Measurements from ENCODE around the gene WTAP. TPM values are rescaled to one million over a fixed set of nuclear protein-coding genes. Genes with fewer than 3 reads are reported as not detected.

WTAP gene
- total and polyA plus RNA-seq, 2 of the 4 experiments (the other 2 are of a cell fraction), result 30.2 to 92.3 TPM

DNA sequence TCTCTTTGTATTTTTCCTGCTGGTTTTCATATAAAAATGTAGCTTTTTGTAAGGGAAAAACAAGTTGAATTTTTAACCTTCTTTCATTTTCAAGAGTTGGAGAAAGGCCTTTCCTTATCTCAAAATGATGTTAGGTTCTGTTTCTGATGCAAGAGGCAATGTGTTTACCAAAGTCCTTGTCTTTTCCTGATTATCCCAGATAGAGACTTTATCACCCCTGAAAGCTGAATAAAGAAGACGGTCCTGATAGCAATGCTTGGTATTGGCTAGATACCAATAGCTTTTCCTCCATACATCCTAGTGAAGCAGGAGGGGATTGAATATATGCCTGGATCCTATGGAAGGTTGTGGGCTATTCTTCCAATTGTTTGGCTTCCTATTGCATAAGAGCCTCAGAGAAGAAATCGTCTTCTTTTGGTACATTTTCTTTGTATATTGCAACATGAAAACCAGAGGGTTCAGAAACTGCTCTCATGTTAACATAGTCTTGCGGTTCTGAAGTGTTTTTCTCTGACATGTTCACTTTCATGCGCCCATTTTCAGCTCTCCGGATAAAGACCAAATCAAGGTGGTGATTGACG, 78.2 kb downstream of the WTAP start:
- Histone ChIP-seq H3K56ac (ENCODE audit: extremely low read depth, insufficient read depth, low read length) (no peak overlapping the region), H3K36me3 (ENCODE audit: control insufficient read depth, insufficient read depth, low read length) (no peaks in the 10 kb centered on the region), H2AK5ac (ENCODE audit: low read depth, low read length) (no peak overlapping the region), H3K9me1 (ENCODE audit: insufficient read depth, low read length) (no peaks in the 10 kb centered on the region), H2BK20ac (ENCODE audit: low read depth, low read length) (no peak overlapping the region), H3K79me1 (ENCODE audit: low read depth in 1 of 2, low read length in 2 of 2) (no peaks in the 10 kb centered on the region), H4K91ac (ENCODE audit: insufficient read depth, low read depth, low read length) (no peak overlapping the region), H3K27me3 (ENCODE audit: control insufficient read depth, insufficient read depth, low read length) (no peaks in the 10 kb centered on the region), H2AFZ (replicated peaks; ENCODE audit: low read length, poor library complexity) (no peak overlapping the region), H3K23ac (ENCODE audit: low read depth, low read length) (no peak overlapping the region), H3K9ac (ENCODE audit: low read depth, low read length) (no peak overlapping the region), H3K9me3 (ENCODE audit: control insufficient read depth, insufficient read depth, low read length) (no peaks in the 10 kb centered on the region), H3K4ac (ENCODE audit: low read depth, low read length) (no peak overlapping the region), H3K4me2 (ENCODE audit: low read depth, low read length) (no peak overlapping the region), H2BK5ac (ENCODE audit: low read depth, low read length, poor library complexity, severe bottlenecking) (no peak overlapping the region), H2BK15ac (ENCODE audit: low read depth, low read length) (no peak overlapping the region), H2BK120ac (ENCODE audit: low read depth, low read length) (no peak overlapping the region), H3K4me1 (ENCODE audit: control insufficient read depth, insufficient read depth, low read length) (no peaks in the 10 kb centered on the region; the same call in 1 of the 2 replicates), H4K20me1 (ENCODE audit: insufficient read depth, low read length) (no peaks in the 10 kb centered on the region), H4K8ac (ENCODE audit: low read depth in 2 of 2, low read length in 2 of 2) (no peak overlapping the region), H3K4me3 (ENCODE audit: insufficient read depth, low read depth, low read length) (no peak overlapping the region), H2AK9ac (replicated peaks; ENCODE audit: low read depth, low read length, poor library complexity) (no peak overlapping the region), H3K14ac (replicated peaks; ENCODE audit: low read depth, low read length) (no peak overlapping the region), H3K27ac (ENCODE audit: insufficient read depth, low read length) (no peak overlapping the region), H4K5ac (ENCODE audit: low read depth, low read length) (no peak overlapping the region), H3K18ac (ENCODE audit: low read depth, low read length) (no peak overlapping the region)
- WGBS, 2 experiments (ENCODE audit: extremely low coverage in 2 of 2, insufficient read length in 1 of 2), result 95% methylated on average over 4 of the region's 6 CpGs; no CpG with 5 or more reads in 1 of the 2 experiments
- TF ChIP-seq, protein P1, sequence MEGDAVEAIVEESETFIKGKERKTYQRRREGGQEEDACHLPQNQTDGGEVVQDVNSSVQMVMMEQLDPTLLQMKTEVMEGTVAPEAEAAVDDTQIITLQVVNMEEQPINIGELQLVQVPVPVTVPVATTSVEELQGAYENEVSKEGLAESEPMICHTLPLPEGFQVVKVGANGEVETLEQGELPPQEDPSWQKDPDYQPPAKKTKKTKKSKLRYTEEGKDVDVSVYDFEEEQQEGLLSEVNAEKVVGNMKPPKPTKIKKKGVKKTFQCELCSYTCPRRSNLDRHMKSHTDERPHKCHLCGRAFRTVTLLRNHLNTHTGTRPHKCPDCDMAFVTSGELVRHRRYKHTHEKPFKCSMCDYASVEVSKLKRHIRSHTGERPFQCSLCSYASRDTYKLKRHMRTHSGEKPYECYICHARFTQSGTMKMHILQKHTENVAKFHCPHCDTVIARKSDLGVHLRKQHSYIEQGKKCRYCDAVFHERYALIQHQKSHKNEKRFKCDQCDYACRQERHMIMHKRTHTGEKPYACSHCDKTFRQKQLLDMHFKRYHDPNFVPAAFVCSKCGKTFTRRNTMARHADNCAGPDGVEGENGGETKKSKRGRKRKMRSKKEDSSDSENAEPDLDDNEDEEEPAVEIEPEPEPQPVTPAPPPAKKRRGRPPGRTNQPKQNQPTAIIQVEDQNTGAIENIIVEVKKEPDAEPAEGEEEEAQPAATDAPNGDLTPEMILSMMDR (conservative IDR thresholded peaks at IDR 0.05; ENCODE audit: low read depth, low read length), result no peak
- TF ChIP-seq, protein P2, sequence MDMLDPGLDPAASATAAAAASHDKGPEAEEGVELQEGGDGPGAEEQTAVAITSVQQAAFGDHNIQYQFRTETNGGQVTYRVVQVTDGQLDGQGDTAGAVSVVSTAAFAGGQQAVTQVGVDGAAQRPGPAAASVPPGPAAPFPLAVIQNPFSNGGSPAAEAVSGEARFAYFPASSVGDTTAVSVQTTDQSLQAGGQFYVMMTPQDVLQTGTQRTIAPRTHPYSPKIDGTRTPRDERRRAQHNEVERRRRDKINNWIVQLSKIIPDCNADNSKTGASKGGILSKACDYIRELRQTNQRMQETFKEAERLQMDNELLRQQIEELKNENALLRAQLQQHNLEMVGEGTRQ (IDR thresholded peaks at IDR 0.05; ENCODE audit: low read depth, low read length), result no peak
- ChIA-PET POLR2A (ENCODE audit: unreplicated experiment) (no interaction called here), CTCF (no interaction called here)
- BruUV-seq (replicated peaks), result no TSS peak
- no peak for DNase-seq
- ATAC-seq (ENCODE audit: low read depth), result no peak
- intact Hi-C loops (cut with micrococcal nuclease) (no loop called here), dilution Hi-C loops (cut with HindIII; ENCODE audit: low sequenced_read_pairs, unreplicated experiment) (no loop called here), in situ Hi-C loops (cut with MboI; ENCODE audit: low sequenced_read_pairs) (loop anchor here (25.0 kb wide), 1 partner anchor 618 kb away; no protein-coding TSS in a partner anchor)

Small RNAs within 50 kb of the gene (microRNA-seq; reads per million reads assigned to microRNA genes)
- gene RNU4ATAC18P (ENCODE audit: insufficient read depth, insufficient read length) (not detected), gene SNORA20 (ENCODE audit: insufficient read depth, insufficient read length) (3.1 reads per million), gene SNORA29 (ENCODE audit: insufficient read depth, insufficient read length) (not detected)

Small RNAs within 50 kb of the gene (small RNA-seq; reads per million reads assigned to genes)
- gene RNU4ATAC18P (0 reads per million in 5 experiments), gene SNORA20 (26.9 to 852 (median 209) reads per million in 5 experiments), gene SNORA29 (0 reads per million in 5 experiments)

Other genes with a start within 250 kb of the WTAP start
- 243 TPM in 2 replicates for gene SOD2, start 34.3 kb upstream of the WTAP start, total RNA-seq (2012; rRNA removed)
- gene SOD2, start 34.3 kb upstream of the WTAP start, polyA plus RNA-seq (2012; rRNA removed), result 102 and 173 TPM in 2 replicates
- 45.2 and 50.3 TPM in 2 replicates for gene ACAT2, start 34.5 kb downstream of the WTAP start, total RNA-seq (2012; rRNA removed)
- 29.2 and 30.5 TPM in 2 replicates for gene ACAT2, start 34.5 kb downstream of the WTAP start, polyA plus RNA-seq (2012; rRNA removed)
- gene TCP1, start 62.1 kb downstream of the WTAP start, total RNA-seq (2012; rRNA removed), result 576 and 610 TPM in 2 replicates
- gene TCP1, start 62.1 kb downstream of the WTAP start, polyA plus RNA-seq (2012; rRNA removed), result 119 and 123 TPM in 2 replicates
- gene MRPL18, start 63.0 kb downstream of the WTAP start, total RNA-seq (2012; rRNA removed), result 53.4 and 70.5 TPM in 2 replicates
- 56.8 and 64.1 TPM in 2 replicates for gene MRPL18, start 63.0 kb downstream of the WTAP start, polyA plus RNA-seq (2012; rRNA removed)
- gene PNLDC1, start 72.8 kb downstream of the WTAP start, total RNA-seq (2012; rRNA removed), result not detected in 2 replicates
- not detected in 2 replicates for gene PNLDC1, start 72.8 kb downstream of the WTAP start, polyA plus RNA-seq (2012; rRNA removed)
- gene MAS1, start 163.5 kb downstream of the WTAP start, total RNA-seq (2012; rRNA removed), result not detected in 2 replicates
- gene MAS1, start 163.5 kb downstream of the WTAP start, polyA plus RNA-seq (2012; rRNA removed), result under 0.01 TPM in 1 of 2 replicates, not detected in the other
- gene IGF2R, start 241.6 kb downstream of the WTAP start, total RNA-seq (2012; rRNA removed), result 33.2 and 38.6 TPM in 2 replicates
- 37.2 and 41.4 TPM in 2 replicates for gene IGF2R, start 241.6 kb downstream of the WTAP start, polyA plus RNA-seq (2012; rRNA removed)